GM12874 (cell line): ENCODE data around the gene PCDH12.

Experiments used
- TF ChIP-seq, protein P1 (sequence below): IDR thresholded peaks from 2 replicates; pipeline ENCODE4 v1.5.1; 2011; ENCODE audit warnings: low read depth, mild to moderate bottlenecking, control low read depth, low read length, moderate library complexity; ENCODE audit not compliant: insufficient read depth

The PCDH12 gene

DNA sequence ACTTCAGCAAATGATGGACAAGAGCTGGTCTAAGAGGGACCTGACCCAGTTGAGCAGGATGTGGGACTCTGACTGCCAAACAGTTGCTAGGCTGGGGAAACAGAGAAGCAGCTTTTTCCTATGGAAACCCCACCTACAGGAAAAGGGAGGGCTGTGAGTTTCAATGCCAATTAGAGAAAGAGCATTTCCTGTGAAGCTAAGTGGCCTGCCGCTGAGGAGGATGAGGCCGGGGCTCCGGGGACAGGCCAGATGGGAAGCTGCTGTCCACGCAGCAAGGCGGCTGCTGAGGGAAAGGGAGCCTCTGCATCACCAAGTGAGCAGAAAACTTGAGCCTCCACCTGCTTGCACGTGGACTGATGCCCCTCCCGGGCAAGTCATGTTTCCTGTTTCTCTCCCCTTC lies at the start of gene PCDH12:
Gene PCDH12, minus strand, starts transcription at position 90 of the 400 bp plus-strand sequence. CDS start 351 bp downstream, outside the sequence.
- TF ChIP-seq, protein P1, sequence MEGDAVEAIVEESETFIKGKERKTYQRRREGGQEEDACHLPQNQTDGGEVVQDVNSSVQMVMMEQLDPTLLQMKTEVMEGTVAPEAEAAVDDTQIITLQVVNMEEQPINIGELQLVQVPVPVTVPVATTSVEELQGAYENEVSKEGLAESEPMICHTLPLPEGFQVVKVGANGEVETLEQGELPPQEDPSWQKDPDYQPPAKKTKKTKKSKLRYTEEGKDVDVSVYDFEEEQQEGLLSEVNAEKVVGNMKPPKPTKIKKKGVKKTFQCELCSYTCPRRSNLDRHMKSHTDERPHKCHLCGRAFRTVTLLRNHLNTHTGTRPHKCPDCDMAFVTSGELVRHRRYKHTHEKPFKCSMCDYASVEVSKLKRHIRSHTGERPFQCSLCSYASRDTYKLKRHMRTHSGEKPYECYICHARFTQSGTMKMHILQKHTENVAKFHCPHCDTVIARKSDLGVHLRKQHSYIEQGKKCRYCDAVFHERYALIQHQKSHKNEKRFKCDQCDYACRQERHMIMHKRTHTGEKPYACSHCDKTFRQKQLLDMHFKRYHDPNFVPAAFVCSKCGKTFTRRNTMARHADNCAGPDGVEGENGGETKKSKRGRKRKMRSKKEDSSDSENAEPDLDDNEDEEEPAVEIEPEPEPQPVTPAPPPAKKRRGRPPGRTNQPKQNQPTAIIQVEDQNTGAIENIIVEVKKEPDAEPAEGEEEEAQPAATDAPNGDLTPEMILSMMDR: no peak

- TF ChIP-seq, protein P1: no peak
Measured at GRCh38 chr5:142007237-142007544, 49.2 kb upstream of the PCDH12 start.

- TF ChIP-seq, protein P1: no peak
Measured at GRCh38 chr5:142006363-142007236, 48.6 kb upstream of the PCDH12 start.

DNA sequence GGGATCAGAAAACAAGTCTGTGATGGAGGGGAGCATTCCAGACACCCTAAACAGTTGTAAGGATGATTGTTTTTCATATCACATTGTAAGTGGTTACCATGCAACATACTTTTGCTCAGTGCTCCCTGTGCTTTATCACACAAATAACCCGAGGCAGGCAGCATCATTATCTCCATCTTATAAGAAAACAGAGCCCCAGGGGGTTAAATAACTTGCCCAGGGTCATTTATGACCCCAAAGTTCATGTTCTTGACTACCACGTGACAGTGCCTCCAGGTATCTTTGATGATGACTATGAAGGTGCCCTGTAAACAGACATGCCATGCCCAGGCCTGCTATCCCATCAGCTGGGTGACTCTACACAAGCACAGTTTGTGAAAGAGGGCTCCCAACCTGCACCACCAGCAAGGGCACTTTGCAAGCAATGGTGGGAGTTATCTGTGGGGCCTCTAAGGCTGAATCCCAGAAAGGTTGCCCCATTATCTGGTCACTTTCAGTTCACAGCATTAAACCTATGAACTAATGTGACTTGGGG lies 45.3 kb upstream of the PCDH12 start:
- TF ChIP-seq, protein P1: no peak

DNA sequence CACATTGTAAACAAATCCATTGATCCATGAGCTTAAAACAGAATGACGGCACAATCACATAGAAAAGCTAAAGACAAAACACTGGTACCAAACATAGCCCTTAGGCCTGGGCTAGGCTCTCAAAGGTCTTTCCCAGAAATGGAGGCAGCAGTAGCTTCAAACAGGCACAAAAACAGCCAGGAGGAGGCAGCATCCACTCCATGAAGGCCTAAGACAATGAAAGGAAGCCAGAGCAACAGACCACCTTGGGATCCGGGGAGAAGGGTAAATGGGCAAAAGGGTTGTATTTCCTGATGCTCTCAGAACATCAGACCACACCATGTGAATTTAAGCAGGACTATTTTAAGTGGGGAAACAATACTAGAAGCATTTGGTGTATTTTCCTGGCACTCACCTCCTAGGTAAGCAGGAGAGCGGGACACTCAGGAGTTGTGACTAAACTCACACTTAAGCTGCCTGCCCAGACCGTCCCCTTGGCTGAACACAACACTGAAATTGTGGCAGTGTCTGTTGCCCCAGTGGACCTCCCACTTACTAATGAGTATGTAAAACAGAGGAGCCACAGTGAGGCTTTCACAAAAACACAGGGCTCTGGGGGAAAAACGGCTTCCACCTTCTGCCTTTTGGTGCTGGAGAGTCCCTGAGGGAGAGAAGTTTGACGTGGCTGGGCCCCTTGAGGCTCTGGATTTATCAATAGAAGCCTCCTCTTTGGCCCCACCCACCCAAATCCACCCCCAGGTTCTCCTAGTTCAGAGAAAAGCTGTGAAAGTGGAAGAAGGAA lies 42.9 kb upstream of the PCDH12 start:
- TF ChIP-seq, protein P1: no peak

GRCh38 chr5:142000173-142000572 lies 42.2 kb upstream of the PCDH12 start:
- TF ChIP-seq, protein P1: no peak

GRCh38 chr5:141997358-141997960 lies 39.5 kb upstream of the PCDH12 start:
- TF ChIP-seq, protein P1: no peak
